Spleen (tissue), 11 donors: Measurements from ENCODE around the gene MCM7. TPM values are rescaled to one million over a fixed set of nuclear protein-coding genes. Genes with fewer than 3 reads are reported as not detected.

Source experiments
- DNase-seq: peaks from one replicate; pipeline ENCODE4 v3.0.0-alpha.2; 2020
- H3K27ac ChIP-seq, 8 donors: fragments of 200-600 bp; sonication (generic) in 7 of 8; 1 replicate in 4 of 8; 2 replicates in 4 of 8; pipeline versions ENCODE4 v1.5.0 to v1.8.0; 2016 to 2021; ENCODE audit warnings: inconsistent platforms in 4 of 8, mild to moderate bottlenecking in 4 of 8, moderate library complexity in 1 of 8
- H3K27me3 ChIP-seq, 7 donors: fragments of 200-600 bp; sonication (generic) in 6 of 7; replicated peaks in 1 of 7; 1 replicate in 4 of 7; 2 replicates in 3 of 7; pipeline versions ENCODE4 v1.5.0 to v1.8.0; 2016 to 2021; ENCODE audit warnings: inconsistent platforms in 3 of 7, mild to moderate bottlenecking in 1 of 7
- H3K36me3 ChIP-seq, 6 donors: fragments of 200-600 bp; sonication (generic) in 5 of 6; 1 replicate in 4 of 6; 2 replicates in 2 of 6; pipeline versions ENCODE4 v1.5.0 to v1.8.0; 2016 to 2021; ENCODE audit warnings: inconsistent platforms in 2 of 6
- H3K4me1 ChIP-seq, 6 donors: fragments of 200-600 bp; sonication (generic) in 5 of 6; 1 replicate in 3 of 6; 2 replicates in 3 of 6; pipeline versions ENCODE4 v1.5.0 to v1.8.0; 2016 to 2021; ENCODE audit warnings: inconsistent platforms in 3 of 6
- H3K4me3 ChIP-seq, 8 donors: fragments of 200-600 bp; sonication (generic) in 7 of 8; 1 replicate in 4 of 8; 2 replicates in 4 of 8; pipeline versions ENCODE4 v1.5.0 to v1.8.0; 2016 to 2021; ENCODE audit warnings: inconsistent platforms in 4 of 8, mild to moderate bottlenecking in 4 of 8, moderate library complexity in 2 of 8
- H3K9me3 ChIP-seq, 8 donors: fragments of 200-600 bp; sonication (generic) in 7 of 8; 1 replicate in 4 of 8; 2 replicates in 4 of 8; pipeline versions ENCODE4 v1.5.0 to v1.8.0; 2016 to 2021; ENCODE audit warnings: inconsistent platforms in 4 of 8
- POLR2A ChIP-seq, 3 donors: fragments of 450-650 bp; IDR thresholded peaks; one replicate each; pipeline ENCODE4 v1.5.1; 2017; ENCODE audit warnings: antibody characterized with exemption in 3 of 3, mild to moderate bottlenecking in 1 of 3
- POLR2AphosphoS5 ChIP-seq, 3 donors: sonication (generic); formaldehyde crosslinking; IDR thresholded peaks; one replicate each; pipeline ENCODE4 v1.5.1; 2017; ENCODE audit warnings: antibody characterized with exemption in 3 of 3
- WGBS, 5 donors: extraction: QIAGEN DNeasy Blood & Tissue Kit in 3 of 5; methylation state at CpG; one replicate each; pipeline versions ENCODE4 v1.1.5 to v1.1.7; 2013 to 2018; 5-methylcytosine and 5-hydroxymethylcytosine counted together
- intact Hi-C: fragments of 100-400 bp; cut with DNase I; formaldehyde crosslinking; loops from one replicate; pipeline ENCODE4 v1.15.0; 2023; ENCODE audit warnings: low total_unique reads
- polyA plus RNA-seq, 3 donors: library from polyadenylated mRNA; stranded (reverse); fragments of 200-250 nt; gene quantifications; one replicate each; pipeline ENCODE4 v1.2.1, GENCODE V29; 2013
- total RNA-seq, 7 donors: library from RNA; depleted of rRNA in 3 of 7; stranded (reverse); fragments of >200 nt in 3 of 7; fragmentation: NEBNext Ultra II Directional in 4 of 7; extraction: Animal tissue kit (Norgen Biotek cat#: 25700) in 4 of 7; gene quantifications; one replicate each; pipeline versions ENCODE4 v1.1.0 to v1.2.1, GENCODE V29; 2016 to 2021
- TF ChIP-seq, protein P1 (sequence below), 11 experiments: fragments of 200-600 bp in 7 of 11; fragments of 450-650 bp in 4 of 11; sonication (generic) in 4 of 11; IDR thresholded peaks in 8 of 11; conservative IDR thresholded peaks in 3 of 11; 1 replicate in 7 of 11; 2 replicates in 4 of 11; pipeline versions ENCODE4 v1.4.0 to v1.8.0; 2016 to 2021; ENCODE audit warnings: antibody characterized with exemption in 11 of 11, inconsistent platforms in 4 of 11, mild to moderate bottlenecking in 1 of 11
- donor health status: healthy with polysubstance abuse.
- donor health status: DM: no; HTN: no; CAD: no; lungs with moderate emphysema.
- donor health status: DM: no; HTN: no; CAD: no.
- donor health status: Bipolar disorder and iron deficiency.
- donor health status: healthy.
- donor health status: DM: no; HTN: no; CAD: no.
- donor health status: DM: yes; HTN: yes; CAD: no.

MCM7 gene
- total and polyA plus RNA-seq, 10 donors, result 49.5 to 92.7 (median 68.5) TPM

- 0 to 1% (median 0%) methylated on average over 30 to 49 of the region's 49 CpGs for WGBS, 5 donors
- H3K36me3 ChIP-seq, result peaks cover 0 to 31% (median 6%) of the 10 kb centered on the region in 6 donors
- H3K27me3 ChIP-seq, result no peaks in the 10 kb centered on the region
- peaks cover 16 to 67% (median 33%) of the 10 kb centered on the region in 6 donors for H3K4me1 ChIP-seq
- TF ChIP-seq POLR2AphosphoS5 (IDR thresholded peaks at IDR 0.05) (peak; percentile 88 to 92 (median 90)), POLR2A (IDR thresholded peaks at IDR 0.05) (peak in 1 of 3 donors; percentile 32)
- TF ChIP-seq, protein P1, sequence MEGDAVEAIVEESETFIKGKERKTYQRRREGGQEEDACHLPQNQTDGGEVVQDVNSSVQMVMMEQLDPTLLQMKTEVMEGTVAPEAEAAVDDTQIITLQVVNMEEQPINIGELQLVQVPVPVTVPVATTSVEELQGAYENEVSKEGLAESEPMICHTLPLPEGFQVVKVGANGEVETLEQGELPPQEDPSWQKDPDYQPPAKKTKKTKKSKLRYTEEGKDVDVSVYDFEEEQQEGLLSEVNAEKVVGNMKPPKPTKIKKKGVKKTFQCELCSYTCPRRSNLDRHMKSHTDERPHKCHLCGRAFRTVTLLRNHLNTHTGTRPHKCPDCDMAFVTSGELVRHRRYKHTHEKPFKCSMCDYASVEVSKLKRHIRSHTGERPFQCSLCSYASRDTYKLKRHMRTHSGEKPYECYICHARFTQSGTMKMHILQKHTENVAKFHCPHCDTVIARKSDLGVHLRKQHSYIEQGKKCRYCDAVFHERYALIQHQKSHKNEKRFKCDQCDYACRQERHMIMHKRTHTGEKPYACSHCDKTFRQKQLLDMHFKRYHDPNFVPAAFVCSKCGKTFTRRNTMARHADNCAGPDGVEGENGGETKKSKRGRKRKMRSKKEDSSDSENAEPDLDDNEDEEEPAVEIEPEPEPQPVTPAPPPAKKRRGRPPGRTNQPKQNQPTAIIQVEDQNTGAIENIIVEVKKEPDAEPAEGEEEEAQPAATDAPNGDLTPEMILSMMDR (IDR thresholded peaks at IDR 0.05 in 8 of 11, conservative IDR thresholded peaks at IDR 0.05 in 3 of 11), result peak in 5 of 11 experiments; percentile 8 to 34 (median 14)
- intact Hi-C loops, result no loop called here
- no peaks in the 10 kb centered on the region for H3K9me3 ChIP-seq
- peak within 1 kb of the TSS; percentile 75 to 94 (median 90) for H3K4me3 ChIP-seq
- DNase-seq, result peak; percentile 98
- H3K27ac ChIP-seq, result peak within 1 kb of the TSS; percentile 87 to 96 (median 90)
Observed at GRCh38 chr7:100119072-100119969, 18.1 kb upstream of the MCM7 start, which contains the start of the genes CNPY4 and TAF6. CNPY4 (plus strand) TSS chr7:100119634; CDS start chr7:100119745, 111 bp downstream. TAF6 (minus strand) TSS chr7:100119358; CDS start chr7:100114209, 5,149 bp downstream.

DNA sequence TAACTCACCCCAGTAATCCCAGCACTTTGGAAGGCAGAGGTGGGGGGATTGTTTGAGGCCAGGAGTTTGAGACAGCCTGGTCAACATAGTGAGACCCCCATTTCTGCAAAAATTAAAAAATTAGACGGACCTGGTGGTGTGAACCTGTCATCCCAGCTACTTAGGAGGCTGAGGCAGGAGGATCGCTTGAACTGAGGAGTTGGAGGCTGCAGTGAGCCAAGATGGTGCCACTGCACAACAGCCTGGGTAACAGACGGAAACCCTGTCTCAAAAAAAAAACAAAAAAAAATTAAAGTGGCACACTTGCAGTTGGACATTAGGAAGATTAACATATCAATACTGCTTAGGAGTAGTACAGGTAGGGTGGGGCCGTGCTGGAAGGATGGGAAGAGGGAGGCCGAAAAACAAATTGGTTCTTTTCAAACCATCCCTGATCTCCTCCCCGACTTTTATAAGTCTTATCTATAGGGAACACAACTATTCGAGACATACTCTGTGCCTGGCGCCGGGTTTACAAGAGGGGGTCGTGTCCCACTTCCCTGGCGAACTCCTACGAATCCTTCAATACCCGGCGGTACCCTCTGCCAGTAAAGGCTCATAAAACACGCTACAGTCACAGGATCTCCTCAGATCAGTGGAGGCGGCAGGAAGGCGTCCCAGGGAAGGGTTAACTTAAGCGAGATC is 17.3 kb upstream of the MCM7 start:
- TF ChIP-seq, protein P1 (IDR thresholded peaks at IDR 0.05 in 8 of 11, conservative IDR thresholded peaks at IDR 0.05 in 3 of 11), result no peak
- TF ChIP-seq POLR2A (IDR thresholded peaks at IDR 0.05), result no peak
- TF ChIP-seq POLR2AphosphoS5 (IDR thresholded peaks at IDR 0.05), result no peak
- Histone ChIP-seq H3K27me3 (no peaks in the 10 kb centered on the region), H3K9me3 (no peaks in the 10 kb centered on the region), H3K36me3 (peaks cover 0 to 33% (median 10%) of the 10 kb centered on the region in 6 donors), H3K4me3 (peak overlapping the region; percentile 75 to 94 (median 90)), H3K4me1 (peaks cover 16 to 59% (median 32%) of the 10 kb centered on the region in 6 donors), H3K27ac (peak overlapping the region; percentile 87 to 96 (median 90))
- intact Hi-C loops, result no loop called here
- no peak for DNase-seq
- WGBS, 5 donors, result 21 to 23% (median 23%) methylated on average over 17 to 18 of the region's 18 CpGs

DNA sequence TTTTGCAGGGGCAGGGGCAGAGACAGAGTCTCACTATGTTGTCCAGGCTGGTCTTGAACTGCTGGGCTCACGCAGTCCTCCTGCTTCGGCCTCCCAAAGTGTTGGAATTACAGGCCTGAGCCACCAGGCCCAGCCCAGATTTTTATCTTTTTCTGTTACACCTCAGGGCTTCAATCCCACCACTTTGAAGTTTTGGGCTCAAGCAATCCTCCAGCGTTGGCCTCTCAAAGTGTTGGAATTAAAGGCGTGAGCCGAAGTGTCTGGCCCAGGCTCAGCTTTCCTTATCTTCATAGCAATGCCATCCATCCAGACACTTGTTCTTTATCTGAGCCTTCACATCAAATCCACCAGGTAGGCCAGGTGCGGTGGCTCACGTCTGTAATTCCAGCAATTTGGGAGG is 13.8 kb upstream of the MCM7 start:
- Histone ChIP-seq H3K4me3 (no peak overlapping the region), H3K27ac (no peak overlapping the region), H3K4me1 (peaks cover 7 to 26% (median 17%) of the 10 kb centered on the region in 6 donors), H3K36me3 (peaks cover 0 to 54% (median 44%) of the 10 kb centered on the region in 6 donors), H3K9me3 (no peaks in the 10 kb centered on the region), H3K27me3 (no peaks in the 10 kb centered on the region)
- no peak for TF ChIP-seq POLR2AphosphoS5 (IDR thresholded peaks at IDR 0.05)
- TF ChIP-seq POLR2A (IDR thresholded peaks at IDR 0.05), result no peak
- TF ChIP-seq, protein P1 (IDR thresholded peaks at IDR 0.05 in 8 of 11, conservative IDR thresholded peaks at IDR 0.05 in 3 of 11), result no peak
- intact Hi-C loops, result no loop called here
- no peak for DNase-seq
- WGBS, 5 donors, result 89 to 97% (median 95%) methylated on average over 7 of the region's 7 CpGs
